ENCODE results near the gene DOCK2.
"Not testable (repeated sequence)": the region's sequence is repeated elsewhere in the genome, so short reads cannot be mapped to it uniquely, and the experiment has no call there.

Gene DOCK2

GRCh38 chr5:169641253-169641652, 4.2 kb downstream of the DOCK2 start:
- no peak for DNase-seq

DNA sequence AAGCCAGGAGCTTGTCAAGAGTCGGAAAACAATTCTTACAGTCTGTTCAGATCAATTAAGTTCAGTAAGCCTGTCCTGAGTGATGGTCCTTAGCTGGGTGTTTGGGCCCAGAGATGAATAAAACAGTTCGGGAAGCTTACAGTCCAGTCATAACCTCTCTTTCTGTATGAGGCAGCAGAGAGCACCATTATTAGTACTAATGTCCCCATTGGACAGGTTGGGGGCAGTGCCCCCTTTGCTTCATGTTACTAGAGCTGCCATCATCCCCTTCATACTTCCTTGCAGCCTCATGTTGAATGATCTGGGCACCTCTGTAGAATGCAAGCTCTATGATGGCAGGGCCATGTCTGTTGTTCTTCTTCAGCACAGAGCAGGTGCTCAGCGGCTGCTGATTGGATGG, 9.8 kb downstream of the DOCK2 start:
- DNase-seq = no peak

- no peak for DNase-seq
These were observed 10.5 kb downstream of the DOCK2 start for GRCh38 chr5:169647566-169647965.

- DNase-seq = peak in 1 of 2 experiments; percentile 7
These were observed 11.7 kb downstream of the DOCK2 start for GRCh38 chr5:169648725-169649310.

- DNase-seq = no peak
These were observed 12.4 kb downstream of the DOCK2 start for GRCh38 chr5:169649486-169649885.

- no peak for DNase-seq
These were observed 13.7 kb downstream of the DOCK2 start for GRCh38 chr5:169650701-169651331.

- peak in 1 of 2 experiments; percentile 39 for DNase-seq
These were observed 14.5 kb downstream of the DOCK2 start for GRCh38 chr5:169651526-169651925.

DNA sequence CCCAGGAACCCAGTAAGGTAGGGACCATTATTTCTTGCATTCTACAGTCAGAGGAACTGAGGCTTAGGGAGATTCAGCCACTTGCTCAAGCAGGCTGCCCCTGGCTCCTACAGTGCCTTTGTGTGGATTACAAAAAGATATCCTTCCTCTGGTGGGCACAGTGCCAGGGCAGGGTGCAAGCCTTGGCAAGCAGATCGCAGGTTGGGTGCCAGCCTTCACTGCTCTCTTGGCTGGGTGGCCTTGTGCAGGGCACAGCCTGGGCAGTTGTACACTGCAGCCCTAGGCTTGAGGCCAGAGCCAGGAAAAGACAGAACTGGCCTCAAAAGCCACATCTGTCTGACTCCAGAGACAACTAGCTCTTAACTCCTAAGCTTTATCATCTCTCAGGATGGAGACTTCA, 15.0 kb downstream of the DOCK2 start:
- DNase-seq = peak in 1 of 2 experiments; percentile 27

DNA sequence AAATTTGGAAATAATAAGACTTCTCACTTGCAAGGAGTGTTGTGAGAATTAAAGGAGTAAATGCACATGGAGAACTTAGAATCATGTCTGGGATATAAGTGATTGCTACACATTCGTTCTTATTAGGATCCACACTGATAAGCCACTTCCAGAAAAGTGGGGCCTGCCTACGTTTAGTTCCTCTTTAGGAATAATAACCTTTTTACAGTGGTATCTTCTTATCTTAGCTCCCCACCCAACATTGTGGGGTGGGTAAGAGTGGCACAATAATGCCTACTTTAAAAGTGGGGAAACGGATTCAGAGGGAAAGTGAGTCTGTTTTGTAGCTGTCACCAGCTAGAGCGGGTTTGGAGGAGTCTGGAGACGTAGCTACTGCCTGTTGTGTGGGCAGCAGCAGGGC, 16.0 kb downstream of the DOCK2 start:
- DNase-seq = no peak

GRCh38 chr5:169655353-169655752, 18.3 kb downstream of the DOCK2 start:
- no peak for DNase-seq

GRCh38 chr5:169656125-169656901, 19.2 kb downstream of the DOCK2 start:
- no peak for DNase-seq

DNA sequence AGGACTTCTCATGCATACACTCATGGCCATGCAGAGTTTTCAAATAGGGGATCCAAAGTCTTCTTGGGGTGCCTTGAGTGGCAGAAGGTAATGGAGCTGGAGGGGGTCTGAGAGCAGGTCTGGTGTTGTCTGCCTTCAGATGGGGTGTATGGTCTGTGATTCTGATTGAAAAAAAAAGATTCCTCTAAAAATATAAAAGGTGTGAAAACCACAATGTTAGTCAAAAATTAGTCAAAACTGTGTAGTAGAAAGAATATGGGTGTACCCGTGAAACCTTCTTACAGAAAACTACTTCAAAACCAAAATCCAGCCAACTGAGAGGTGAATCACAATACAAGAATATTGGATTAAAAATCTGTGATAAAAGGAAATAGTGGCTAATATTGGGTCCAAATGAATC, 20.1 kb downstream of the DOCK2 start:
- no peak for DNase-seq

DNA sequence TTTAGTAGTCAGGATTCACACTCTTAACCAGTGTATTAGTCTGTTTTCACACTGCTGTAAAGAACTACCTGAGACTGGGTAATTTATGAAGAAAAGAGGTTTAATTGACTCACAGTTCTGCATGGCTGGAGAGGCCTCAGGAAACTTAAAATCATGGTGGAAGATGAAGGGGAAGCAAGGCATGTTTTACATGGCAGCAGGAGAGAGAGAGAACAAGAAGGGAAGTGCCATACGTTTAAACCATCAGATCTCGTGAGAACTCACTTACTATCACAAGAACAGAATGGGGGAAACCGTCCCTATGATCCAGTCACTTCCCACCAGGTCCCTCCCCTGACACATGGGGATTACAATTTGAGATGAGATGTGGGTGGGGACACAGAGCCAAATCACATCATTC, 25.4 kb downstream of the DOCK2 start:
- DNase-seq = not testable (repeated sequence)

DNA sequence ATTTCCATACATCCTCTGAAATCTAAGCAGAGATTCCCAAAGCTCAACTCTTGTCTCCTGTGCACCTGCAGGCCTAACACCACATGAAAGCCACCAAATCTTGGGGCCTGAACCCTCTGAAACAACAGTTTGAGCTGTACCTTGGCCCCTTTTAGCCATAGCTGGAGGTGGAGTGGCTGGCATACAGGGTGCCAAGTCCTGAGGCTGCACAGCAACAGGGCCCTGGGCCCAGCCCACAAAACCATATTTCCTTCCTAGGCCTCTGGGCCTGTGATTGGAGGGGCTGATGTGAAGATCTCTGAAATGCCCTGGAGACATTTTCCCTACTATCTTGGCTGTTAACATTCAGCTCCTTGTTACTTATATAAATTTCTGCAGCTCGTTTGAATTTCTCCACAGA, 26.5 kb downstream of the DOCK2 start:
- DNase-seq = no peak

- no peak for DNase-seq
These were observed 29.3 kb downstream of the DOCK2 start for GRCh38 chr5:169666365-169666764.

DNA sequence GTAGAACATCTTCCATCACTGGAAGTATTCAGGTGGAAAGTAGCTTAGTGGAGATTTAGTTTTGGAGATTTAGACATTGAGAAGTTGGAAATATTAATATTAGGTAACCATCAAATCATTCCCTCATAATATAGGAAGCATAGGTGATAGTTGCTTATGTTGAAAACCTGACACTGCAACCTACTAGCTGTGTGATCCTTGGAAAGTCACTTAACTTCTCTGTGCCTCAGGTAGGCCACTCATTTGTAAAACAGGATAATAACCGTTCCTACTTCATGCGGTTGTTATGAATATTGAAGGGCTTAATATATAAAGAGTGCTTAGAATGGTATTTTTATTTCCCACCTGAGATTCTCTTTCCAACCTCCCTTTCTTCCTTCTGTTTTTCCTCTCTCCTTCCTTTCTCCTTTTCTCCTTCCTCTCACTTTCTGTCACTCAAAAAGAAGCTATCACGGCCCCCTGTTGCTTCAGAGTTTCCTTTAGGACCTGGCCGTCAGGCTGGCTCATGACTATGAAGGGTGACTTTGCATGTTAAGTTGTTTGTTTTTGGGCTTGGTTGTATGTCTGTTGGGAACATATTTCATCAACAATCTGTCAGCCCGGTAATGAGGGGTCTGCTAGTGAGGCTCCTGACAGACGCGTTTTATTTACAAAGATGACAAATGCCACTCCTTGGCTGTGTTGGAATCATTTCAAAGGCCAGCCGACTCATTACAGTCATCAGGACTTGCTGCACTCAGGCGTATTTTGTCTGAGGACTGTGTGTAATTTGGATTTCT, 31.0 kb downstream of the DOCK2 start:
- DNase-seq = no peak

DNA sequence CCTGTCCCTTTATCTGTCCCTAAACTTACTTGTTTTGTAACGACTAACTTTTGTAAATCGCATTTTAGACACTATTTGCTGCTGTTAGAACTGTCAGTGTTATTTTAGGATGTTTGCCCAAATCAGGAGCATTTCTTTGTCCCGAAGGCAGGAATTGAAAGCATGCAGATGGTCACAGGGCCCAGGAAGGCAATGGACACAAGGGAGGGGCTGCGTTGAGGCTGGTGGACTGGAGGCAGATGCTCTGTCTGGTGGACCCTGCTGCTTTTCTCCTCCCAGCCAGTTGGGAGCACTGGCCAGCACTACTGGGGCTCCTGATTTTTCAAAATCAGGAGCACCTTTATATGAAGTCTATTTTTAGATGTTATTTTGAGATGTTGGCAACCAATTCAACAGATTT, 31.7 kb downstream of the DOCK2 start:
- no peak for DNase-seq

GRCh38 chr5:169670769-169671525, 33.9 kb downstream of the DOCK2 start:
- no peak for DNase-seq

DNA sequence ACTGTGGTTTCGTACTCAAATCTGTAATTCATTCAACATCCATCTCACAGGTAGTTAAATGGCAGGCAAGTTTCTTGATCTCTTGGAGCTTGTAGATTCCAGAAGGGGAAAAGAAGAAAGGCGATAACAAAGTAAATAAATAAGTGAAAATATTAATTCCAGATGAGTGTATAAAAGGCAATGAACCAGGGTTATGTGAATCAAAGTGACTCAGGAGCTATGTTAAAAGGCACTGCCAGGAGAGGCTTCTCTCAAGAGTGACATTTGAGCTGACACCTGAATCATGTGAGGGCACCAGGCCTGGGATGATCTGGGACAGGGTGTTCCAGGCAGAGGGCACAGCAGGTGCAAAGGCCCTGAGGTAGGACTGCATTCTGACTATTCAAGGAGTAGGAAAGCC, 45.0 kb downstream of the DOCK2 start:
- DNase-seq = no peak

GRCh38 chr5:169686137-169686536, 49.1 kb downstream of the DOCK2 start:
- no peak for DNase-seq

DNA sequence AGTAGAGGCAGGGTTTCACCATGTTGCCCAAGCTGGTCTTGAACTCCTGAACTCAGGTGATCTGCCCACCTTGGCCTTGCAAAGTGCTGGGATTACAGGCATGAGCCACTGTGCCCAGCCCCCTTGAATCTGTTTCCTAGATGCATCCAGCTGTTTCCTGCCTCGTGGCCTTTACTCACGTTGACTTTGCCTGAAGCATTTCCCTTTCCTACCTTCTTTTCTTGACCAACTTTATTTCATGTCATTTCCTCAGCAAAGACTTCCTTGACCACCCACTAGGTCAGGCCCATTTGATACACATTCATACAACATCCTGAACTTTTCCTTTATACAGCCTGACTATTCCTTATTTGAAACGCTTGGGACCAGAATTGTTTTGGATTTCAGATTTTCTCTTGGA, 51.0 kb downstream of the DOCK2 start:
- no peak for DNase-seq

DNA sequence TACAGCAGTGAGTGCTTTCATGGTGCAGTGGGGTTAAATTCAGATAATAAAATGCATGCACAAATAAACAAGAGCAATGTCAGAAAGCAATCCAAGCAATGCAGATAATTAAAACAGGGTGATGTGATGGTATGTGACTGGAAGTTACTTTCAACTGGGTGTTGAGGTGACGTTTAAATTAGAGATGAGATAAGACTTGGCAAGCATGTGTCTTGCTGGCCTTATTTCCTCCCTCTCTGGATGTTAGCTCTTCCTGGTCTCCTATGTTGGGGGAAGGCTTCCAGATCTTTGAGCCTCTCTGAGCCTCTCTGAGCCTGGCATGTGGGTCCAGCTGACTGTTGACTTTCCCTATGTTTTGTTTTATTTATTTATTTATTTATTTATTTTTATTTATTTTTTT, 54.4 kb downstream of the DOCK2 start:
- DNase-seq = no peak

Data from NCI-H446 (cell line).